Measurements from ENCODE around the gene ATRNL1. TPM values are rescaled to one million over a fixed set of nuclear protein-coding genes. Genes with fewer than 3 reads are reported as not detected.
"Not testable (repeated sequence)": the region's sequence is repeated elsewhere in the genome, so short reads cannot be mapped to it uniquely, and the experiment has no call there.

The ATRNL1 gene
- polyA plus RNA-seq, 3 donors from 2014 or later: not detected

GRCh38 chr10:115328331-115328730 lies 235.2 kb downstream of the ATRNL1 start:
- Mint-ChIP-seq H3K27me3 (ENCODE audit: low read depth in 3 of 3) (peaks cover 0 to 2% (median 1%) of the 10 kb centered on the region in 3 donors), H3K4me1 (no peaks in the 10 kb centered on the region), H3K27ac (no peak overlapping the region), H3K4me3 (no peak overlapping the region), H3K36me3 (no peaks in the 10 kb centered on the region), H3K9me3 (peaks cover 3 to 21% (median 15%) of the 10 kb centered on the region in 6 donors)
- no peak for DNase-seq

GRCh38 chr10:115335366-115335765 lies 242.2 kb downstream of the ATRNL1 start:
- Mint-ChIP-seq H3K9me3 (peaks cover 4 to 17% (median 7%) of the 10 kb centered on the region in 6 donors), H3K36me3 (no peaks in the 10 kb centered on the region), H3K4me1 (no peaks in the 10 kb centered on the region), H3K4me3 (no peak overlapping the region), H3K27ac (no peak overlapping the region), H3K27me3 (ENCODE audit: low read depth in 3 of 3) (peaks cover 0 to 2% (median 0%) of the 10 kb centered on the region in 3 donors)
- DNase-seq: no peak

- no peak for DNase-seq
- Mint-ChIP-seq H3K27me3 (ENCODE audit: low read depth in 3 of 3) (peaks cover 0 to 3% (median 0%) of the 10 kb centered on the region in 3 donors), H3K4me1 (no peaks in the 10 kb centered on the region), H3K27ac (no peak overlapping the region), H3K9me3 (peaks cover 0 to 25% (median 8%) of the 10 kb centered on the region in 6 donors), H3K36me3 (no peaks in the 10 kb centered on the region), H3K4me3 (no peak overlapping the region)
These were observed 262.1 kb downstream of the ATRNL1 start for GRCh38 chr10:115355162-115355760.

- H3K9me3 Mint-ChIP-seq: peaks cover 5 to 35% (median 20%) of the 10 kb centered on the region in 6 donors
- not testable (repeated sequence) for H3K4me1 Mint-ChIP-seq; H3K27me3 Mint-ChIP-seq (ENCODE audit: low read depth in 3 of 3); DNase-seq; H3K27ac Mint-ChIP-seq; H3K36me3 Mint-ChIP-seq; H3K4me3 Mint-ChIP-seq
These were observed 274.8 kb downstream of the ATRNL1 start for GRCh38 chr10:115367920-115368319.

- Mint-ChIP-seq H3K4me3 (no peak overlapping the region), H3K9me3 (peaks cover 2 to 27% (median 6%) of the 10 kb centered on the region in 6 donors), H3K27me3 (ENCODE audit: low read depth in 3 of 3) (peaks cover 0 to 4% (median 2%) of the 10 kb centered on the region in 3 donors), H3K4me1 (no peaks in the 10 kb centered on the region), H3K27ac (no peak overlapping the region), H3K36me3 (peaks cover 0 to 4% (median 0%) of the 10 kb centered on the region in 3 donors)
- no peak for DNase-seq
These were observed 285.9 kb downstream of the ATRNL1 start for GRCh38 chr10:115379064-115379463.

- peaks cover 0 to 20% (median 10%) of the 10 kb centered on the region in 6 donors for H3K9me3 Mint-ChIP-seq
- no peaks in the 10 kb centered on the region for H3K4me1 Mint-ChIP-seq
- DNase-seq: no peak
- H3K27ac Mint-ChIP-seq: no peak overlapping the region
- no peak overlapping the region for H3K4me3 Mint-ChIP-seq
- peaks cover 0 to 2% (median 0%) of the 10 kb centered on the region in 3 donors for H3K27me3 Mint-ChIP-seq (ENCODE audit: low read depth in 3 of 3)
- H3K36me3 Mint-ChIP-seq: no peaks in the 10 kb centered on the region
These were observed 291.5 kb downstream of the ATRNL1 start for GRCh38 chr10:115384665-115385064.

- H3K9me3 Mint-ChIP-seq: peaks cover 4 to 31% (median 17%) of the 10 kb centered on the region in 6 donors
- no peak overlapping the region for H3K27ac Mint-ChIP-seq
- DNase-seq: no peak
- H3K36me3 Mint-ChIP-seq: no peaks in the 10 kb centered on the region
- H3K4me1 Mint-ChIP-seq: no peaks in the 10 kb centered on the region
- no peaks in the 10 kb centered on the region for H3K27me3 Mint-ChIP-seq (ENCODE audit: low read depth in 3 of 3)
- H3K4me3 Mint-ChIP-seq: no peak overlapping the region
These were observed 297.4 kb downstream of the ATRNL1 start for GRCh38 chr10:115390607-115391006.

- Mint-ChIP-seq H3K27me3 (ENCODE audit: low read depth in 3 of 3) (no peaks in the 10 kb centered on the region), H3K9me3 (peaks cover 2 to 37% (median 16%) of the 10 kb centered on the region in 6 donors), H3K4me3 (no peak overlapping the region), H3K36me3 (no peaks in the 10 kb centered on the region), H3K27ac (no peak overlapping the region), H3K4me1 (no peaks in the 10 kb centered on the region)
- DNase-seq: no peak
These were observed 304.9 kb downstream of the ATRNL1 start for GRCh38 chr10:115398026-115398425.

GRCh38 chr10:115402699-115403098 lies 309.5 kb downstream of the ATRNL1 start:
- H3K4me3 Mint-ChIP-seq: no peak overlapping the region
- H3K27ac Mint-ChIP-seq: no peak overlapping the region
- H3K4me1 Mint-ChIP-seq: no peaks in the 10 kb centered on the region
- peaks cover 5 to 36% (median 13%) of the 10 kb centered on the region in 6 donors for H3K9me3 Mint-ChIP-seq
- H3K27me3 Mint-ChIP-seq (ENCODE audit: low read depth in 3 of 3): no peaks in the 10 kb centered on the region
- no peak for DNase-seq
- no peaks in the 10 kb centered on the region for H3K36me3 Mint-ChIP-seq

GRCh38 chr10:115405838-115406237 lies 312.7 kb downstream of the ATRNL1 start:
- H3K27ac Mint-ChIP-seq, H3K4me3 Mint-ChIP-seq: not testable (repeated sequence)

GRCh38 chr10:115409347-115409746 lies 316.2 kb downstream of the ATRNL1 start:
- H3K27ac Mint-ChIP-seq: no peak overlapping the region
- H3K36me3 Mint-ChIP-seq: no peaks in the 10 kb centered on the region
- H3K4me1 Mint-ChIP-seq: no peaks in the 10 kb centered on the region
- peaks cover 0 to 1% (median 0%) of the 10 kb centered on the region in 3 donors for H3K27me3 Mint-ChIP-seq (ENCODE audit: low read depth in 3 of 3)
- DNase-seq: no peak
- H3K9me3 Mint-ChIP-seq: peaks cover 3 to 32% (median 20%) of the 10 kb centered on the region in 6 donors
- H3K4me3 Mint-ChIP-seq: no peak overlapping the region

More at GRCh38 chr10:115405838-115406237, 312.7 kb downstream of the ATRNL1 start:
- not testable (repeated sequence) for H3K36me3 Mint-ChIP-seq; H3K27me3 Mint-ChIP-seq (ENCODE audit: low read depth in 3 of 3); DNase-seq; H3K4me1 Mint-ChIP-seq
- H3K9me3 Mint-ChIP-seq: peaks cover 0 to 36% (median 21%) of the 10 kb centered on the region in 6 donors

GRCh38 chr10:115417585-115418265 lies 324.6 kb downstream of the ATRNL1 start:
- Mint-ChIP-seq H3K4me3 (no peak overlapping the region), H3K36me3 (no peaks in the 10 kb centered on the region), H3K27me3 (ENCODE audit: low read depth in 3 of 3) (peaks cover 0 to 1% (median 0%) of the 10 kb centered on the region in 3 donors), H3K27ac (no peak overlapping the region), H3K4me1 (no peaks in the 10 kb centered on the region), H3K9me3 (peaks cover 2 to 44% (median 19%) of the 10 kb centered on the region in 6 donors)
- DNase-seq: no peak

GRCh38 chr10:115422624-115423023 lies 329.5 kb downstream of the ATRNL1 start:
- no peak overlapping the region for H3K27ac Mint-ChIP-seq

GRCh38 chr10:115427611-115428010 lies 334.4 kb downstream of the ATRNL1 start:
- DNase-seq: no peak
- no peaks in the 10 kb centered on the region for H3K4me1 Mint-ChIP-seq
- H3K9me3 Mint-ChIP-seq: peaks cover 0 to 16% (median 5%) of the 10 kb centered on the region in 6 donors
- H3K27me3 Mint-ChIP-seq (ENCODE audit: low read depth in 3 of 3): peaks cover 0 to 1% (median 0%) of the 10 kb centered on the region in 3 donors
- no peak overlapping the region for H3K27ac Mint-ChIP-seq
- H3K4me3 Mint-ChIP-seq: no peak overlapping the region
- no peaks in the 10 kb centered on the region for H3K36me3 Mint-ChIP-seq

More at GRCh38 chr10:115422624-115423023, 329.5 kb downstream of the ATRNL1 start:
- H3K9me3 Mint-ChIP-seq: peaks cover 0 to 54% (median 15%) of the 10 kb centered on the region in 6 donors
- H3K4me1 Mint-ChIP-seq: no peaks in the 10 kb centered on the region
- no peak for DNase-seq
- no peak overlapping the region for H3K4me3 Mint-ChIP-seq
- no peaks in the 10 kb centered on the region for H3K27me3 Mint-ChIP-seq (ENCODE audit: low read depth in 3 of 3)
- no peaks in the 10 kb centered on the region for H3K36me3 Mint-ChIP-seq

All from immature natural killer cell (primary cell).